HepG2 (cell line): Measurements from ENCODE around the gene SH2D7. TPM values are rescaled to one million over a fixed set of nuclear protein-coding genes. Genes with fewer than 3 reads are reported as not detected.
A peak's percentile ranks its signal among the peaks of the same experiment; 100 is the strongest.

Source experiments
- ATAC-seq: fragments of 200-7000 bp; cut with Tn5 transposase; 3 replicates; pipeline ENCODE4 v1.9.1; 2020; ENCODE audit warnings: mild to moderate bottlenecking, moderate library complexity
- BruUV-seq: library from RNA; stranded (reverse); fragments of 400-500 nt; replicated peaks from 2 replicates; lab custom pipeline; 2021; lab: Mats Ljungman, UMichigan
- CTCF ChIA-PET: fragments of 300-600 bp; formaldehyde crosslinking; extraction: SDS; loops from one replicate; lab custom pipeline; 2021; ENCODE audit warnings: low total read pairs, inconsistent platforms, low intra/inter-chr PET ratio; lab: Yijun Ruan, JAX
- POLR2A ChIA-PET: fragments of 350-600 bp; sonication (Branson Sonifier 250); formaldehyde crosslinking; loops from one replicate; lab custom pipeline; 2020; ENCODE audit warnings: antibody characterized with exemption, inconsistent platforms; lab: Yijun Ruan, JAX
- DNase-seq: peaks from one replicate; pipeline ENCODE4 v3.0.0-alpha.2; 2015; ENCODE audit warnings: low spot score
- FAIRE-seq: peaks from 3 replicates; lab custom pipeline; 2011; peaks lifted over from hg19 to GRCh38; lab: Jason Lieb, UNC
- H2AFZ ChIP-seq: one replicate; pipeline ENCODE4 v1.6.1; 2011; ENCODE audit warnings: low read length, inconsistent platforms
- H3K27ac ChIP-seq: fragments of 300-600 bp; 3 replicates; pipeline ENCODE4 v1.8.0; 2011; ENCODE audit warnings: mixed run types, mild to moderate bottlenecking, mixed read lengths, low read length, inconsistent platforms; ENCODE audit not compliant: insufficient read depth; ENCODE audit errors: extremely low read length
- H3K27me3 ChIP-seq, 2 experiments: fragments of 200-600 bp in 1 of 2; 2 replicates in 1 of 2; 3 replicates in 1 of 2; pipeline versions ENCODE4 v1.6.0 to v1.8.0; 2011; ENCODE audit warnings: low read length in 2 of 2, mild to moderate bottlenecking in 2 of 2, moderate library complexity in 2 of 2, inconsistent platforms in 1 of 2; ENCODE audit not compliant: insufficient read depth in 2 of 2, control insufficient read depth in 1 of 2
- H3K36me3 ChIP-seq, 2 experiments: fragments of 200-600 bp in 1 of 2; replicated peaks in 1 of 2; 2 replicates in 1 of 2; 3 replicates in 1 of 2; pipeline versions ENCODE4 v1.5.1 to v1.8.0; 2011; ENCODE audit warnings: low read length in 2 of 2, inconsistent platforms in 1 of 2; ENCODE audit not compliant: insufficient read depth in 2 of 2, control insufficient read depth in 1 of 2
- H3K4me1 ChIP-seq: 2 replicates; pipeline ENCODE4 v1.5.1; 2012; ENCODE audit warnings: low read length, inconsistent platforms; ENCODE audit not compliant: insufficient read depth
- H3K4me2 ChIP-seq: 2 replicates; pipeline ENCODE4 v1.6.0; 2011; ENCODE audit warnings: low read depth, low read length, inconsistent platforms
- H3K4me3 ChIP-seq, 3 experiments: fragments of 200-600 bp in 1 of 3; sonication (generic), shearing (Covaris generic) in 1 of 3; replicated peaks in 1 of 3; 2 replicates each; pipeline ENCODE4 v1.5.1; 2011 to 2016; ENCODE audit warnings: low read length in 3 of 3, inconsistent platforms in 2 of 3, low read depth in 2 of 3, mild to moderate bottlenecking in 2 of 3, control low read depth in 1 of 3, mixed read lengths in 1 of 3; ENCODE audit not compliant: insufficient read depth in 1 of 3
- H3K79me2 ChIP-seq: one replicate; pipeline ENCODE4 v1.6.1; 2011; ENCODE audit warnings: low read length, inconsistent platforms; ENCODE audit not compliant: insufficient read depth
- H3K9ac ChIP-seq: 2 replicates; pipeline ENCODE4 v1.6.0; 2011; ENCODE audit warnings: mild to moderate bottlenecking, low read depth, low read length, inconsistent platforms; ENCODE audit not compliant: insufficient read depth
- H3K9me3 ChIP-seq: 2 replicates; pipeline ENCODE4 v1.5.1; 2012; ENCODE audit warnings: mild to moderate bottlenecking, low read length
- H4K20me1 ChIP-seq: 2 replicates; pipeline ENCODE4 v1.6.0; 2011; ENCODE audit warnings: inconsistent platforms, mild to moderate bottlenecking, low read length, moderate library complexity; ENCODE audit not compliant: insufficient read depth
- BCL6 ChIP-seq: IDR thresholded peaks from 2 replicates; pipeline ENCODE4 v1.6.1; 2016; ENCODE audit warnings: missing genetic modification reagents, missing compliant biosample characterization
- FLYWCH1 ChIP-seq: sonication (generic); formaldehyde crosslinking; IDR thresholded peaks from 2 replicates; pipeline ENCODE4 v1.8.1; 2023; ENCODE audit warnings: mild to moderate bottlenecking, missing genetic modification reagents
- FOXA3 ChIP-seq: IDR thresholded peaks from 2 replicates; pipeline ENCODE4 v1.6.1; 2016; ENCODE audit warnings: missing genetic modification reagents, missing compliant biosample characterization
- KMT2A ChIP-seq: sonication (generic); formaldehyde crosslinking; IDR thresholded peaks from 2 replicates; pipeline ENCODE4 v1.4.0; 2020; ENCODE audit warnings: missing genetic modification reagents
- RARA ChIP-seq: IDR thresholded peaks from 2 replicates; pipeline ENCODE4 v1.6.1; 2016; ENCODE audit warnings: missing genetic modification reagents, missing compliant biosample characterization
- SAP130 ChIP-seq: IDR thresholded peaks from 2 replicates; pipeline ENCODE4 v1.6.1; 2016; ENCODE audit warnings: low read depth
- SIX4 ChIP-seq: sonication (generic); formaldehyde crosslinking; IDR thresholded peaks from 2 replicates; pipeline ENCODE4 v1.4.0; 2020; ENCODE audit warnings: missing genetic modification reagents
- SP1 ChIP-seq, 2 experiments: fragments of 450-650 bp in 1 of 2; sonication (generic) in 1 of 2; formaldehyde crosslinking in 1 of 2; IDR thresholded peaks; 2 replicates each; pipeline versions ENCODE4 v1.4.0 to v1.6.1; 2016 to 2020; ENCODE audit warnings: missing genetic modification reagents in 1 of 2
- THAP11 ChIP-seq: IDR thresholded peaks from 2 replicates; pipeline ENCODE4 v1.6.1; 2016; ENCODE audit warnings: missing biosample characterization, missing genetic modification reagents
- ZFP36L1 ChIP-seq: sonication (generic); formaldehyde crosslinking; IDR thresholded peaks from 2 replicates; pipeline ENCODE4 v1.8.0; 2022; ENCODE audit warnings: mild to moderate bottlenecking, missing genetic modification reagents, moderate library complexity
- ZNF33B ChIP-seq: sonication (generic); formaldehyde crosslinking; IDR thresholded peaks from 2 replicates; pipeline ENCODE4 v1.5.1; 2020; ENCODE audit warnings: mild to moderate bottlenecking, missing genetic modification reagents
- ZNF354B ChIP-seq: sonication (generic); formaldehyde crosslinking; IDR thresholded peaks from 2 replicates; pipeline ENCODE4 v1.8.0; 2022; ENCODE audit warnings: mild to moderate bottlenecking, missing genetic modification reagents
- ZNF737 ChIP-seq: sonication (generic); formaldehyde crosslinking; IDR thresholded peaks from 2 replicates; pipeline ENCODE4 v1.5.0; 2020; ENCODE audit warnings: missing genetic modification reagents, mild to moderate bottlenecking, borderline replicate concordance
- WGBS: methylation state at CpG from one replicate; pipeline ENCODE4 v1.1.6; 2017; ENCODE audit warnings: low lambda C conversion rate; 5-methylcytosine and 5-hydroxymethylcytosine counted together
- in situ Hi-C: cut with HindIII; loops from 2 replicates; pipeline ENCODE4 v1.10.0; 2017; ENCODE audit warnings: low pct_unique_long_range_greater_than_20kb; ENCODE audit not compliant: extremely low pct_ligation_motif_present
- intact Hi-C: fragments of 100-400 bp; cut with micrococcal nuclease; formaldehyde crosslinking; loops from one replicate; pipeline ENCODE4 v1.10.0; 2022; ENCODE audit not compliant: unreplicated experiment
- polyA plus RNA-seq, 8 experiments: library from polyadenylated mRNA; depleted of rRNA in 3 of 8; stranded (reverse) in 7 of 8; unstranded in 1 of 8; fragments of >200 nt; fragmentation: Illumina TruSeq in 4 of 8; extraction: Trizol in 4 of 8; gene quantifications; 2 replicates each; pipeline versions ENCODE4 v1.2.1 to v1.2.3, GENCODE V29; 2011 to 2016; ENCODE audit warnings: low read depth in 4 of 8, missing spikeins in 1 of 8, mixed read lengths in 1 of 8; ENCODE audit not compliant: insufficient read depth in 1 of 8
- total RNA-seq, 5 experiments: library from RNA; depleted of rRNA; stranded (reverse); fragments of >200 nt; fragmentation: Illumina TruSeq; extraction: Trizol; gene quantifications; 2 replicates each; pipeline ENCODE4 v1.2.3, GENCODE V29; 2016; ENCODE audit warnings: low read depth in 1 of 5
- TF ChIP-seq, protein P1 (sequence below): sonication (generic); formaldehyde crosslinking; IDR thresholded peaks from 2 replicates; pipeline ENCODE4 v1.4.0; 2020; ENCODE audit warnings: missing genetic modification reagents
- TF ChIP-seq, protein P2 (sequence below): IDR thresholded peaks from 2 replicates; pipeline ENCODE4 v1.4.0; 2020; ENCODE audit warnings: mild to moderate bottlenecking, missing genetic modification reagents

Gene SH2D7
- total and polyA plus RNA-seq, 2 of the 13 experiments (the other 11 are each of a cell fraction or from before 2014, with no cell fraction given), result not detected

DNA sequence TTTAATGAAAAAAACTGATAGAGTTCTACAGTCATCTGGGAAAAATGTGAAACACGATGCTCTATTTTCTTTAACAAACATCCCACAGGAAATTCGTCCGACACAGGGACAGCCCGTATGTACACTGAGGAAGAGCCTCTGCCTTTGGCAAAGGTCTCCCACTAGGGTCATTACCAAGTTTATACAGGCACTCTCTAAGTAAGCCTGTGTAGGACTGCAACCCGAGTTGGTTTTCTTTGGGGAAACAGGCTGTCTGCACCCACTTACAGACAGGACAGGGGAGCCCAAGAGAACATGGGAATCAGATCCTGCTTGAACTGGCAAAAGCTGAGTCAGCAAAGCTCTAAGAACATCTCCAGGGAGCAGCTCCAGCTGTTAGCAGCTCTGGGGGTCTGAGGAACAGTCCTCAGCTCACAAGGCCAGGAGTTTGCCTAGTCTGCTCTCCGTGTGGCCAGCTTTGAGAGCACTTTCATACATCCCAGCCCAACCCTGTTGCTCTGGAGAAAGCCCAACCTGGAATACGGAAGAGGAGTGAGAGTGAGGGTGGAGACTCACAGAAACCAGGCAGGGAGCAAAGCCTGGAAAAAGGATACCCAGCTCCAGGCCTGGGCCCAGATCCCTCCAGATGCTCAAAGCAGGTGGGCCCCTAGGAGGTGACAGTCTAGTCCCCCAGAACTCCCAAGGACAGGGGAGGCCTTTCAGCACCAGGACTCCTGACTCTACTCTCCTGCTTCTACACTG, 16.7 kb upstream of the SH2D7 start:
- POLR2A ChIA-PET, result interaction anchor here (1.8 kb wide), 1 partner anchor 10 kb away, joined by 5 read pairs; no protein-coding TSS in a partner anchor
- Histone ChIP-seq H3K9me3 (no peaks in the 10 kb centered on the region), H3K4me2 (peak overlapping the region; percentile 77), H4K20me1 (no peaks in the 10 kb centered on the region), H3K27ac (peak overlapping the region; percentile 18), H3K4me3 (peak overlapping the region; percentile 78 to 94 (median 82); a peak in 5 of 6 replicates), H3K79me2 (peaks cover 37% of the 10 kb centered on the region), H3K27me3 (no peaks in the 10 kb centered on the region; a peak in 1 of 5 replicates), H3K36me3 (no peaks in the 10 kb centered on the region), H3K4me1 (peaks cover 86% of the 10 kb centered on the region), H2AFZ (no peak overlapping the region), H3K9ac (peak overlapping the region; percentile 59; the same call in 1 of the 2 replicates)
- DNase-seq (peak; percentile 68), ATAC-seq (peak; percentile 68), FAIRE-seq (peak; percentile 73)
- BruUV-seq, result no TSS peak
- WGBS, result 27% methylated on average over 7 of the region's 7 CpGs
- CTCF ChIA-PET, result interaction anchor here (1.3 kb wide), 1 partner anchor 33 kb away, joined by 3 read pairs; no protein-coding TSS in a partner anchor
- in situ Hi-C loops (no loop called here), intact Hi-C loops (no loop called here)
- TF ChIP-seq FLYWCH1 (CRISPR knock-in tag) (no peak), ZNF354B (no peak), THAP11 (peak; percentile 50; the same call in 1 of the 2 replicates), SP1 (IDR thresholded peaks at IDR 0.05) (no peak), SP1 (CRISPR knock-in tag; IDR thresholded peaks at IDR 0.05) (0 out of 2 replicates have a peak, but pooled peaks have one; percentile 15), BCL6 (CRISPR knock-in tag) (peak; percentile 40; the same call in 1 of the 2 replicates), KMT2A (CRISPR knock-in tag) (no peak), FOXA3 (CRISPR knock-in tag) (peak; percentile 53), SIX4 (CRISPR knock-in tag) (0 out of 2 replicates have a peak, but pooled peaks have one; percentile 29), SAP130 (CRISPR knock-in tag) (0 out of 2 replicates have a peak, but pooled peaks have one; percentile 25), ZNF33B (CRISPR knock-in tag) (no peak), ZFP36L1 (CRISPR knock-in tag) (no peak), ZNF737 (CRISPR knock-in tag) (no peak), RARA (CRISPR knock-in tag) (peak; percentile 80)
- TF ChIP-seq, protein P1, sequence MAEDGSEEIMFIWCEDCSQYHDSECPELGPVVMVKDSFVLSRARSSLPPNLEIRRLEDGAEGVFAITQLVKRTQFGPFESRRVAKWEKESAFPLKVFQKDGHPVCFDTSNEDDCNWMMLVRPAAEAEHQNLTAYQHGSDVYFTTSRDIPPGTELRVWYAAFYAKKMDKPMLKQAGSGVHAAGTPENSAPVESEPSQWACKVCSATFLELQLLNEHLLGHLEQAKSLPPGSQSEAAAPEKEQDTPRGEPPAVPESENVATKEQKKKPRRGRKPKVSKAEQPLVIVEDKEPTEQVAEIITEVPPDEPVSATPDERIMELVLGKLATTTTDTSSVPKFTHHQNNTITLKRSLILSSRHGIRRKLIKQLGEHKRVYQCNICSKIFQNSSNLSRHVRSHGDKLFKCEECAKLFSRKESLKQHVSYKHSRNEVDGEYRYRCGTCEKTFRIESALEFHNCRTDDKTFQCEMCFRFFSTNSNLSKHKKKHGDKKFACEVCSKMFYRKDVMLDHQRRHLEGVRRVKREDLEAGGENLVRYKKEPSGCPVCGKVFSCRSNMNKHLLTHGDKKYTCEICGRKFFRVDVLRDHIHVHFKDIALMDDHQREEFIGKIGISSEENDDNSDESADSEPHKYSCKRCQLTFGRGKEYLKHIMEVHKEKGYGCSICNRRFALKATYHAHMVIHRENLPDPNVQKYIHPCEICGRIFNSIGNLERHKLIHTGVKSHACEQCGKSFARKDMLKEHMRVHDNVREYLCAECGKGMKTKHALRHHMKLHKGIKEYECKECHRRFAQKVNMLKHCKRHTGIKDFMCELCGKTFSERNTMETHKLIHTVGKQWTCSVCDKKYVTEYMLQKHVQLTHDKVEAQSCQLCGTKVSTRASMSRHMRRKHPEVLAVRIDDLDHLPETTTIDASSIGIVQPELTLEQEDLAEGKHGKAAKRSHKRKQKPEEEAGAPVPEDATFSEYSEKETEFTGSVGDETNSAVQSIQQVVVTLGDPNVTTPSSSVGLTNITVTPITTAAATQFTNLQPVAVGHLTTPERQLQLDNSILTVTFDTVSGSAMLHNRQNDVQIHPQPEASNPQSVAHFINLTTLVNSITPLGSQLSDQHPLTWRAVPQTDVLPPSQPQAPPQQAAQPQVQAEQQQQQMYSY, result peak; percentile 98
- TF ChIP-seq, protein P2, sequence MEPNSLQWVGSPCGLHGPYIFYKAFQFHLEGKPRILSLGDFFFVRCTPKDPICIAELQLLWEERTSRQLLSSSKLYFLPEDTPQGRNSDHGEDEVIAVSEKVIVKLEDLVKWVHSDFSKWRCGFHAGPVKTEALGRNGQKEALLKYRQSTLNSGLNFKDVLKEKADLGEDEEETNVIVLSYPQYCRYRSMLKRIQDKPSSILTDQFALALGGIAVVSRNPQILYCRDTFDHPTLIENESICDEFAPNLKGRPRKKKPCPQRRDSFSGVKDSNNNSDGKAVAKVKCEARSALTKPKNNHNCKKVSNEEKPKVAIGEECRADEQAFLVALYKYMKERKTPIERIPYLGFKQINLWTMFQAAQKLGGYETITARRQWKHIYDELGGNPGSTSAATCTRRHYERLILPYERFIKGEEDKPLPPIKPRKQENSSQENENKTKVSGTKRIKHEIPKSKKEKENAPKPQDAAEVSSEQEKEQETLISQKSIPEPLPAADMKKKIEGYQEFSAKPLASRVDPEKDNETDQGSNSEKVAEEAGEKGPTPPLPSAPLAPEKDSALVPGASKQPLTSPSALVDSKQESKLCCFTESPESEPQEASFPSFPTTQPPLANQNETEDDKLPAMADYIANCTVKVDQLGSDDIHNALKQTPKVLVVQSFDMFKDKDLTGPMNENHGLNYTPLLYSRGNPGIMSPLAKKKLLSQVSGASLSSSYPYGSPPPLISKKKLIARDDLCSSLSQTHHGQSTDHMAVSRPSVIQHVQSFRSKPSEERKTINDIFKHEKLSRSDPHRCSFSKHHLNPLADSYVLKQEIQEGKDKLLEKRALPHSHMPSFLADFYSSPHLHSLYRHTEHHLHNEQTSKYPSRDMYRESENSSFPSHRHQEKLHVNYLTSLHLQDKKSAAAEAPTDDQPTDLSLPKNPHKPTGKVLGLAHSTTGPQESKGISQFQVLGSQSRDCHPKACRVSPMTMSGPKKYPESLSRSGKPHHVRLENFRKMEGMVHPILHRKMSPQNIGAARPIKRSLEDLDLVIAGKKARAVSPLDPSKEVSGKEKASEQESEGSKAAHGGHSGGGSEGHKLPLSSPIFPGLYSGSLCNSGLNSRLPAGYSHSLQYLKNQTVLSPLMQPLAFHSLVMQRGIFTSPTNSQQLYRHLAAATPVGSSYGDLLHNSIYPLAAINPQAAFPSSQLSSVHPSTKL, result peak; percentile 38; the same call in 1 of the 2 replicates
